HG02840 (cell line): ENCODE measurements around the gene AKAP10.
"Not testable (repeated sequence)": the region's sequence is repeated elsewhere in the genome, so short reads cannot be mapped to it uniquely, and the experiment has no call there.

ENCODE experiments used
- ATAC-seq: cut with Tn5 transposase; IDR thresholded peaks from one replicate; pipeline ENCODE4 v1.9.1; 2021; ENCODE audit warnings: mild to moderate bottlenecking, moderate library complexity, moderate number of reproducible peaks; ENCODE audit not compliant: unreplicated experiment, low FRiP score

AKAP10 gene

DNA sequence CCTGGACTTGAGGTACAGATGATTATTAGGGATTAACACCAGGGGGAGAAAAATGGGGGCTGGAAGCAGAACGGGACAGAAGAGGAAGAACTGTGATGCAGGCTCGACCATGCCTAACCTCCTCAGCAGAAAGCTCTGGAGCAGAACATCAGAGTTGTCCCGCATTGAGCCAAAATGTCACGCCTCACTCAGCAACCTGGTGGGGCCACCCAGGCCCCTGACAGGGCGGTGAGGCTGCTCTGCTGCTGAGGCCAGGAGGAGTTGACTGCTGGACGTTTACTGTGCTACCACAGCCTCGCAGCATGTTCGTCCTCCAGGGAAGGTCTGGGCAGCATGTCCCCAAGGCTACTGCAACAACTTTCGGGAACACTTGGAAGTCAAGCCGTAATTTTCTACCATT lies 103.4 kb downstream of the AKAP10 start:
- ATAC-seq, result no peak

DNA sequence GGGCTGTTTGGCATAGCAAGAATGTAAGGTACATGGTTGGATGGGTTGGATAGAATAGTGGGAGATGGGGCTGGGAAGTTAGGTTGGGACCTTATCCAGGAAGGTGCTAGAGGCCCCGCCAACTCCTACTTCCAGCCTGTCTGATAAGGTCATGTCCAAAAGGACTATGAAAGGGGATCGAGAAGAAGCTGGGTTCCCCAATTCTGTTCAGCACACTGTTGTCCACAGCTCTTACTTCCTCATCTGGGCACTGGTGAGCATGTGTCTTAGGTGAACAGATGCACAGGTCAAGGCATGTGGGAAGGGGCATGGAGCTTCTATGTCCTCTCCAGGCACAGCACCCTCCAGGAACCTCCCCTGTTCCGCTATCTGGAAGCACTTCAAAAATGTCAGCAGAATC lies 104.3 kb downstream of the AKAP10 start:
- no peak for ATAC-seq

DNA sequence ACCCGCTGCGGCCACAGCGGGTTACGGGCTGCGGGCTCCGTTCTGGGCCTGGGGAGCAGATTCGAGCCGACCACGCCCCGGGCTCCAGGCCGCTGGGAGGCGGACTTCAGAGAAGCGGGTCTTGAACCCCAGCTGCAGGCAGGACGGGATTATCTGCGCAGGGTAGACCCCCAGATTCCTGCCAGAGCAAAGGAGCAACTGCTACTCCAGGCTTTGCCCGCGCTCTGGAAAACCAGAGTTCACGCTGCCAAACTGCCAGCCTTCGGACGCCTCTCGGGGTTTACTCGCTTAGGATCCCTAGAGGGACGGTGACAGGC lies 109.6 kb downstream of the AKAP10 start:
- no peak for ATAC-seq

DNA sequence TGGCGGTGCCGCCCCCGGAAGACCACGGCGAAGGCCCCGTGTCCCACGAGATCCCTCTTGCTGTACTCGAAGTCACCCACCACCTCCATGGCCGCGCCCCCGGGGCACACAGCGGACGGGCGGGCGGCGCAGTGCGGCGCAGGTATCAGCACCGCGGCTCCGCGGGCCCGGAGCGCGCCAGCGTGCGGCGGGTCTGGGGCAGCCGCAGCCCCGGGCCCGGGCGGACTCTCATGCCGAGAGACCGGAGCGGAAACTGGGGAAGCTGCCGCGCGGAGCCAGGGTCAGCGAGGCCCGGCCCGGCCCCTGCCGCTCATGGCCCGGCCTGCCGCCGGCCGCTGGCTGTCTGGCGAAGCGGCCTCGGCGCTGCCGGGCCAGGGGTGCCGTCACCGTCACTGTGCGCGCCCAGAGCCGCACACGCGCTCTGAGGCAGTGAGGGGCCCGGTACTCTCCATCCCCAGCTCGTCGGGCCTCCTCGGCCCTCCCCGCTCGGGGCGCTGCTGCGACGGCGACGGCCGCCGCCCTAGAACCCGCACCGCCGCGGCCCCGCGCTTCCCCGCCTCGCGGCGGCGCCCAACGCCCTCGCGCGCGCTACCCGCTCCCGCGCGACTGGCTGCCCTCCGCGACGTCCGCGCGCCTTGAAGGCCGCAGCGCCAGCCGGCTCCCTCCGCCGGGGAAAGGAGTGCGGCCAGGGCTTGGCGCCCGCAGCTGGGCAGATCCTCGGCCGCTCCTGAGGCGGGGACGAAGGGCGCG lies 110.1 kb downstream of the AKAP10 start, which contains the start of gene ULK2:
Gene ULK2, minus strand, starts transcription at position 608 of the 750 bp plus-strand sequence. Its CDS starts 519 bp downstream, at position 89.
- no peak for ATAC-seq

DNA sequence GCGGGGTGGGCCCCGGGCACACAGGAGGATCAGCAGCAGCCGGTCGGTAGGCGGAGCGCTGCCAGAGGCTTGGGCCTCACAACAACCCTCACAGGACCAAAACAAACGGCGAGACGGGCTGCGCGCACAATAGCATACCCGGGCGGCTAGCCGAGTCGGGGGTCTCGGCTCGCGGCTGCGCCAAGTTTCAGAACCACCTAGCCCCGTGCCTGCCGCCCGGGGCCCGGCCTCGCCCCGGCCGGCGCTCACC lies 110.6 kb downstream of the AKAP10 start:
- ATAC-seq, result no peak

DNA sequence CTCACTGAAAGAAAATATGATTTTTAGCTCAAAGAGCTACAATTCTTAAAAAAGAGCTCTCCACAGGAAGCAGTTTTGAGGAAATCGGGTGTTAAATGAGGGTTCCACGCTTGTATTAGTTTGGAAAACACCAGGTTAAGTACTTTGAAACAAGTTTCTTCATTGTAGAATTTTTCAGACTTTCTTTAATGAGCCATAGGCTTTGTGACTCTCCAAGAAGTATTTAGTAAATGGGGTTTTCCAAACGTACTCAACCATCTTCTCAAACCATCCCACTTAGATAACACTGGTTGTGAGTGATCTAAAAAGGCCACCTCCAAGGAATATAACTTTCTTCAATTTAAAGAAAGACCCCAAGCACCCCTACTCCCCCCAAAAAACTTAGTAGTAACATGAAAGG lies 112.6 kb downstream of the AKAP10 start:
- no peak for ATAC-seq

DNA sequence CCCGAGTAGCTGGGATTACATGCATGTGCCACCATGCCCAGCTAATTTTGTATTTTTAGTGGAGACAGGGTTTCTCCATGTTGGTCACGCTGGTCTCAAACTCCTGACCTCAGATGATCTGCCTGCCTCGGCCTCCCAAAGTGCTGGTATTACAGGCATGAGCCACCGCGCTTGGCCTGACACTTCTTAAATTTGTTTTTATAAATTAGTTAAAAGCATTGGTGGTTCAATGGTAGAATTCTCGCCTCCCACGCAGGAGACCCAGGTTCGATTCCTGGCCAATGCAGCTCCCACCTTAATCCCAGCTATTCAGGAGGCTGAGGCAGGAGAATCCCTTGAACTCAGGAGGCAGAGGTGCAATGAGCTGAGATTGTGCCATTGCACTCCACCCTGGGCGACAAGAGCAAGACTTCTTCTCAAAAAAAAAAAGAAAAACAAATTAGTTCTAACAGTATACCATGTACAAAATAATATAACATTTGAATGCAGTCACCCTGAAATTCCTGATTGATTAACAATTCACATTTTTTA lies 116.9 kb downstream of the AKAP10 start:
- not testable (repeated sequence) for ATAC-seq

DNA sequence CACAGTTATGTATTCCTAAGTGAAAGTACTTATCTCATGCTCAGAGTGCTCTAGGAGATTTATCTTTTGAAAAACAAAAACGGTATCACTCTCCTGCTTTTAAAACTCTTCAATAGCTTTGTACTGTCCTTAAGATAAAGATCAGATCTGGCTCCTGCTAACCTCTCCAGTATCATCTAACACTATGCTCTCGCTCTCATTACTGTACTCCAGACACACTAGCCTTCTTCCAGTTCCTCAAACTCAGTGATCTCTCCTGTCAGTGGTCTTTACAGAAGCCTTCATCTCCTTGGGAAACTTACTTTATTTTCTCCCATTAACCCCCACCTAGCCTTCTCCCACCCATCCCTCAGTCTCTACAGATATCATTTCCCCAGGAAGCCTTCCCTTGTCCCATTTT lies 120.0 kb downstream of the AKAP10 start:
- no peak for ATAC-seq
